Measurements from ENCODE around the gene CXCL9. TPM values are rescaled to one million over a fixed set of nuclear protein-coding genes. Genes with fewer than 3 reads are reported as not detected.

CXCL9 gene
- 1 to 10 TPM in 1 of 2 experiments, under 1 TPM in 1; 0.84 to 1.0 TPM for total RNA-seq

DNA sequence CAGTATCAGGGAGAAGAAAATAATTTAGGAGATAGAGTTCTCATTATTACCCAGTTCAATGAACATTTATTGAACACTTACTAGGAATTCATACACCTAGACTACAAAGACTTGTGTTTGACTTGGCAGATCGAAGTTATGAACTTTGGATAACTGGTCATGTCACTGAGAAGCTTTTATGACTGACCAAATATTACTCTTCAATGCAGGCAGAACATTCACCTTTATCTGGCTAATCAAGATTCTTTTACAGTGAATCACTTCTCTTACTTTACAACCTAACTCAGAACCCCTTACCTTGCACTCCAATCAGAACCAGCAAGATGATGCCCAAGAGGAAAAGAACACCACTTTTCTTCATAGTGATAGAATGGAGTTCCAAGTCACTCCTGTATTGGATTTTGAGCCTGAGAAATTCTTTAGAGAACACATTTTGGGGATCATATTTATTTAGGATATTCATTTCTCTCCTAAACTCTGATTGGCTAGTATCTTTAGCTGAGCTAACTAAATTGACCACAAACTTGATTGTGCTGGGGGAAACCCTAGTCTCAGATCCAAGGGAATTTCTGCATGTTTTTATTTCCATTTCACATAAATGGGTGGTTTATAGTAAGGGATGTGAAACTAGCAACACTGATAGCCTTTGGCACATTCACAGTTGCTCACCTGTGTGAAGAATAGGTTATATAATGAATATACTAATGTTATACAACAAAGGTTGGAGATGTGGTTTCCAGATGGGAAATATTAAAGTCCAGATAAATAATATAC is at the start of gene CXCL9:
TSS of gene CXCL9 (minus strand) at position 421 of the 774 bp plus-strand sequence. CDS start at position 361, 60 bp downstream.

DNA sequence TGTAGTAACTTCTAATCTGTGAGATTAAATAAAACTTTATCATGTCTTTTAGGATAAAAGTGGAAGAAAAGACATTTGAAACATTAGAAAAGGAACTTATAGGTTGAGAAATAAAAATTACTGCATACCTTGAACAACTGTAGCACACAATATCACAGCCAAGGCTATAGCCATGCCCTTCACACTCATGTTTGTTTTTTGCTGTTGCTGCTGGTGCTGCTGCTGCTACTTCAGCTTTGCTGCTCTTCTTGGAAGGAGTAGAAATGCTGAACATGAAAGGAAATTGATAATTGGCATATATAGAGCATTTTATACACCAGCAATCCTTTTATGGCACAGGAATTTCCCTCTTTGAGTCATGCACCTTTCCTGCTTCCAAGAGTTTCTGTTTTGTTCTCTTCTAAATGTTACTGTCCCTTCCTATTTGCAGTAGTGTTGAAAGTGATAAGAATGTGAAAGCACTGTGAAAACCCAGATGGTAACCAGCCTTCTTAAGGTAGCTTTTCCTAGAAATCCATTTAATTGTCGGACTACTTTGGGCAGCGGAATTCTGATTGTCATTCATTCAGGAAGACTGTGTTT is 28.6 kb upstream of the CXCL9 start, which contains the start of gene CXCL11:
TSS of gene CXCL11 (minus strand) at position 272 of the 582 bp plus-strand sequence. CDS start at position 189, 83 bp downstream.

DNA sequence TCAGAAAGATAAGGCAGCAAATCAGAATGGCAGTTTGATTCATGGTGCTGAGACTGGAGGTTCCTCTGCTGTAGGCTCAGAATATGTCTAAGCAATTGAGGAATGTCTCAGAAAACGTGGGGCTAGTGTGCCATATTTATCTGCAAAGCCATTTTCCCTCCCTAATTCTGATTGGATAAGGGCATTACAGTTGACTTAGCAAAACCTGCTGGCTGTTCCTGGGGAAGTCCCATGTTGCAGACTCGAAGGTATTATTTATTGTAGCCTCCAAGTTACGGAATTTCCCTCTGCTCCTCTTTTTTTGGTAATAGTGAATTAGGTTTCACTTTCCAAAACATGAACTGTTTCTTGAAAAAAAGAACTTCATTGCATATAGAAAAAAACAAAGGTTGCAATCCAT is 16.1 kb upstream of the CXCL9 start, which contains the start of gene CXCL10:
TSS of gene CXCL10 (minus strand) at position 109 of the 400 bp plus-strand sequence. CDS start at position 43, 66 bp downstream.

Other genes starting within 250 kb of the CXCL9 start
- gene PPEF2, start 105.1 kb downstream of the CXCL9 start, total RNA-seq, result under 1 TPM; 0.12 to 0.48 TPM
- gene NAAA, start 66.5 kb downstream of the CXCL9 start, total RNA-seq, result 10 to 100 TPM; 44.5 to 45.1 TPM
- 10 to 100 TPM; 44.8 to 45.9 TPM for gene SDAD1, start 16.6 kb downstream of the CXCL9 start, total RNA-seq
- gene CXCL10, start 16.0 kb upstream of the CXCL9 start, total RNA-seq, result under 1 TPM; 0.50 to 0.79 TPM
- gene CXCL11, start 28.6 kb upstream of the CXCL9 start, total RNA-seq, result not detected
- not detected for gene ART3, start 67.2 kb upstream of the CXCL9 start, total RNA-seq
- gene NUP54, start 140.9 kb upstream of the CXCL9 start, total RNA-seq, result 10 to 100 TPM; 44.8 to 47.9 TPM
- 10 to 100 TPM; 12.2 to 14.3 TPM for gene SCARB2, start 206.3 kb upstream of the CXCL9 start, total RNA-seq
- not detected for gene FAM47E, start 244.2 kb upstream of the CXCL9 start, total RNA-seq